Measurements from ENCODE around the gene POGLUT2.

The POGLUT2 gene

DNA sequence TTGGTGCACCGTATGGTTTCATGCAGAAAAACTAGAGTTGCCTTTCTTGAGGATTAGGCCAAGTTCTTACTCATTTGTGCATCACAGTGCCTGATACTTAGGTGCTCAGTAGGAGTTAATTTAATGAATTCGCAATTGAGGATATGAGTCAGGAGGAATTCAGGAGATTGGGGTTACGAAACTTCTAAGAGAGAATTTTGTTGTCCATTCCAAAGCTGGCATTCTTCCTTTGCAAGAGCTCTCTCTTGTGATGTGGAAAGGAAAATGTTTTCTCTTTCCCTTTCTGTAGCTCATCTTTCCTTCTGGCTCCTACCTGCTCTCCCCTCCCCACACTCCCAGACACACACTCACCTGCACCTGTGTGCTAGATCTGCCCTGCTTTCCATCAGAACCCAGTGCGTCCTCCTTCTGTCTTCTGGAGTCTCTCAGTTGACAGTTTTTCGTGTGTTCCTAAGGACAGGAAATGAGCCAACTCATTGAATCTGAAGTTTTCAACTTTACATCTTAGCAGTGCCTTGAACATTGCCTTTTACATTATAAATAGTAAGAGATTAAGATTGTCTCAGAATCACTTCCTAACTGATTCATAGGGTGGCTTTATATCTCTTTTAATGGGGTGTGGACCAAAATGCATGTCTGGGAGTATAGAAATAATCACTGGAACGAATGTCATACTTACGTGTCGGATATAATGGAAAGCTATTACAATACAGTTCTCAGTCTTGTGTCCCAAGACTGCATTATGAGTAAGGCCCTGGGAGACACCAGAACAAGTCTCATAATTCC is 27.3 kb upstream of the POGLUT2 start:
- Histone ChIP-seq H3K4me3 (ENCODE audit: low read length) (no peak overlapping the region), H3K9me3 (ENCODE audit: control insufficient read depth, low read depth, low read length) (no peaks in the 10 kb centered on the region), H3K36me3 (ENCODE audit: control insufficient read depth, low read depth, low read length) (no peaks in the 10 kb centered on the region), H3K27ac (ENCODE audit: low read length) (no peak overlapping the region), H3K9ac (ENCODE audit: low read length) (no peak overlapping the region), H3K27me3 (ENCODE audit: control insufficient read depth, insufficient read depth, low read length) (no peaks in the 10 kb centered on the region), H3K4me1 (ENCODE audit: control insufficient read depth, low read depth, low read length) (peaks cover 6% of the 10 kb centered on the region)

GRCh38 chr13:102825400-102825799 is 26.6 kb upstream of the POGLUT2 start:
- no peak overlapping the region for H3K27ac ChIP-seq (ENCODE audit: low read length)
- no peaks in the 10 kb centered on the region for H3K36me3 ChIP-seq (ENCODE audit: control insufficient read depth, low read depth, low read length)

GRCh38 chr13:102817907-102818306 is 19.1 kb upstream of the POGLUT2 start:
- Histone ChIP-seq H3K4me3 (ENCODE audit: low read length) (no peak overlapping the region), H3K4me1 (ENCODE audit: control insufficient read depth, low read depth, low read length) (no peaks in the 10 kb centered on the region), H3K27me3 (ENCODE audit: control insufficient read depth, insufficient read depth, low read length) (no peaks in the 10 kb centered on the region), H3K27ac (ENCODE audit: low read length) (no peak overlapping the region), H3K9ac (ENCODE audit: low read length) (no peak overlapping the region), H3K36me3 (ENCODE audit: control insufficient read depth, low read depth, low read length) (no peaks in the 10 kb centered on the region), H3K9me3 (ENCODE audit: control insufficient read depth, low read depth, low read length) (no peaks in the 10 kb centered on the region)

More at GRCh38 chr13:102825400-102825799, 26.6 kb upstream of the POGLUT2 start:
- Histone ChIP-seq H3K9me3 (ENCODE audit: control insufficient read depth, low read depth, low read length) (no peaks in the 10 kb centered on the region), H3K4me1 (ENCODE audit: control insufficient read depth, low read depth, low read length) (peaks cover 6% of the 10 kb centered on the region), H3K27me3 (ENCODE audit: control insufficient read depth, insufficient read depth, low read length) (no peaks in the 10 kb centered on the region), H3K4me3 (ENCODE audit: low read length) (no peak overlapping the region), H3K9ac (ENCODE audit: low read length) (no peak overlapping the region)

DNA sequence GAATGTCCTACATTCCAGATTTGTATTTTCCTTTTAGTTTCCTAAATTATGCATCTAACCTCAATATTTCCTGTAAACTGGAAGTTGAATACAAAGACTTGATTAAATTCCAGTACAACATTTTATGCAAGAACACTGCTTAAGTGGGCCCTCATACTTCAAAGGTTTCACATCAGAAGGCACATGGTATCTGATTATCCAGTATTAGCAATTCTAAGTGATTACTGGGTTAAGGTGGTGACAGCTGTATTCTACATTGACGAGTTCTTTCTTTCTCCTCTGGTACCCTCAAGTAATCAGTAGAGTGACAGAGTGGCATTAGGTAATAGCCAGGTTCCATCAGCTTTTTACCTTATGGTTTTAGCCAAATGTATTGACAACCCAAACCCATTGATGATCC is 18.5 kb upstream of the POGLUT2 start:
- no peak overlapping the region for H3K27ac ChIP-seq (ENCODE audit: low read length)
- H3K36me3 ChIP-seq (ENCODE audit: control insufficient read depth, low read depth, low read length): no peaks in the 10 kb centered on the region
- no peak overlapping the region for H3K4me3 ChIP-seq (ENCODE audit: low read length)
- H3K4me1 ChIP-seq (ENCODE audit: control insufficient read depth, low read depth, low read length): peaks cover 3% of the 10 kb centered on the region
- H3K27me3 ChIP-seq (ENCODE audit: control insufficient read depth, insufficient read depth, low read length): no peaks in the 10 kb centered on the region
- no peaks in the 10 kb centered on the region for H3K9me3 ChIP-seq (ENCODE audit: control insufficient read depth, low read depth, low read length)
- H3K9ac ChIP-seq (ENCODE audit: low read length): no peak overlapping the region

DNA sequence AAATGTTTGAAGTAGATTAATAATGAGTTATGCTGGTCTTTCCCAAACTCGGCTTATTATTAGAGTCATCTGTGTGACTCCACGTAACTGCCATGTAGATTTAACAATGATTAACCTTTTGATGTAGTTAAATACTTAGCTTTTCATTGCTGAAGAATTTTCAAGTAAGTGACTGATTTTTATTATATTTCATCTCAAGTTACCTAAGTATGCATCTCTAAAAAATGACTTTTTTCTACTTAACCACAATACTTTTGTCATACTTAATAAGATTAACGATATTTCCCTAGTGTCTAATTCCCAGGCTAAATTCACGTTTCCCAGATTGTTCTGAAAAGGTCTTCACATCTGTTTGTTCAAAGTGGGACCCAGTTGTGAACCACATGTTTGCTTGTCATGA is 17.9 kb upstream of the POGLUT2 start:
- Histone ChIP-seq H3K9me3 (ENCODE audit: control insufficient read depth, low read depth, low read length) (no peaks in the 10 kb centered on the region), H3K27me3 (ENCODE audit: control insufficient read depth, insufficient read depth, low read length) (no peaks in the 10 kb centered on the region), H3K36me3 (ENCODE audit: control insufficient read depth, low read depth, low read length) (no peaks in the 10 kb centered on the region), H3K4me1 (ENCODE audit: control insufficient read depth, low read depth, low read length) (peaks cover 3% of the 10 kb centered on the region), H3K9ac (ENCODE audit: low read length) (no peak overlapping the region), H3K27ac (ENCODE audit: low read length) (no peak overlapping the region), H3K4me3 (ENCODE audit: low read length) (no peak overlapping the region)

GRCh38 chr13:102815788-102816187 is 17.0 kb upstream of the POGLUT2 start:
- Histone ChIP-seq H3K9ac (ENCODE audit: low read length) (no peak overlapping the region), H3K4me3 (ENCODE audit: low read length) (no peak overlapping the region), H3K4me1 (ENCODE audit: control insufficient read depth, low read depth, low read length) (peaks cover 3% of the 10 kb centered on the region), H3K9me3 (ENCODE audit: control insufficient read depth, low read depth, low read length) (no peaks in the 10 kb centered on the region), H3K27ac (ENCODE audit: low read length) (no peak overlapping the region), H3K36me3 (ENCODE audit: control insufficient read depth, low read depth, low read length) (no peaks in the 10 kb centered on the region), H3K27me3 (ENCODE audit: control insufficient read depth, insufficient read depth, low read length) (no peaks in the 10 kb centered on the region)

DNA sequence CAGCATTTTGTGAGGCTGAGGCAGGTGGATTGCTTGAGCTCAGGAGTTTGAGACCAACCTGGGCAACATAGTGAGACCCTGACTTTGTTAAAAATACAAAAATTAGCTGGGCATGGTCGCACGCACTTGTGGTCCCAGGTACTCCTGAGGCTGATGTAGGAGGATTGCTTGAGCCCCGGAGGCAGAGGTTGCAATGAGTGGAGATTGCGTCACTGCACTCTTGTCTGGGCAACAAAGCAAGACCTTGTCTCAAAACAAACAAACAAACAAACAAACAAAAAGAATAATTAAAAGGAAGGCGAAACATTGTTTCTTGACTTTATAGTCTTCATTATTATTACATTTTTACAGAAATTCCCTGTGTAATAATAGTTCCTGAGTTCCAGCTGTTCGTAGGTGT is 16.0 kb upstream of the POGLUT2 start:
- H3K36me3 ChIP-seq (ENCODE audit: control insufficient read depth, low read depth, low read length): no peaks in the 10 kb centered on the region
- no peak overlapping the region for H3K4me3 ChIP-seq (ENCODE audit: low read length)
- no peaks in the 10 kb centered on the region for H3K9me3 ChIP-seq (ENCODE audit: control insufficient read depth, low read depth, low read length)
- no peak overlapping the region for H3K9ac ChIP-seq (ENCODE audit: low read length)
- peaks cover 3% of the 10 kb centered on the region for H3K4me1 ChIP-seq (ENCODE audit: control insufficient read depth, low read depth, low read length)
- H3K27me3 ChIP-seq (ENCODE audit: control insufficient read depth, insufficient read depth, low read length): no peaks in the 10 kb centered on the region
- H3K27ac ChIP-seq (ENCODE audit: low read length): no peak overlapping the region

DNA sequence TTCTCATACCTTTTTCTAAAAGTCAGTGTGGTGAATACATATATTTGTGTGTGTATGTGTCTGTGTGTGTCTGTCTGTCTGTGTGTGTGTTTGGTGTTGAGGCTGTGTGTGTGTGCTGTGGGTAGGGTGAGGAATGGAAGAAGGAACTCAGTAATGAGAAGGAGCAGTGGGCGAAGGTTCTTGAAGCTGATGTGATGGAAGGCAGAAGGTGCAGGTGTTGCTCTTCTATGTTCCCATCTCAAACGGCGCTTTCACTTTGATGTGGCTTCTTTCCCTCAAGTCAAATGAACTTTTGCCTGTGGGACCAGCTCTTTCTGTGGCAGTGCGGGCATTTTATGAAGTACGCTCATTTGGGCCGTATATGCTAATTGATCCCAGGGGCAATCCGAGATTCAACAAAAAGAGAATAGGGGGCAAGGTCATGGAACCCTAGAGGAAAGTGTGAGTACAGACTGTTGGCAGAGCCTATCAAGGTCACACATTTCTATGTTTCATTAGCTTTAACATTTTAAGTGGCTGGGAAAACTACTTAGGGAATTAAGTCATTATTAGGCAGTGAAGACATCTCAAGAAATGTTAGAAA is 15.3 kb upstream of the POGLUT2 start:
- Histone ChIP-seq H3K36me3 (ENCODE audit: control insufficient read depth, low read depth, low read length) (no peaks in the 10 kb centered on the region), H3K9ac (ENCODE audit: low read length) (no peak overlapping the region), H3K27me3 (ENCODE audit: control insufficient read depth, insufficient read depth, low read length) (no peaks in the 10 kb centered on the region), H3K9me3 (ENCODE audit: control insufficient read depth, low read depth, low read length) (no peaks in the 10 kb centered on the region), H3K4me1 (ENCODE audit: control insufficient read depth, low read depth, low read length) (peaks cover 3% of the 10 kb centered on the region), H3K27ac (ENCODE audit: low read length) (no peak overlapping the region), H3K4me3 (ENCODE audit: low read length) (no peak overlapping the region)

- Histone ChIP-seq H3K9me3 (ENCODE audit: control insufficient read depth, low read depth, low read length) (no peaks in the 10 kb centered on the region), H3K27ac (ENCODE audit: low read length) (no peak overlapping the region), H3K36me3 (ENCODE audit: control insufficient read depth, low read depth, low read length) (no peaks in the 10 kb centered on the region), H3K9ac (ENCODE audit: low read length) (no peak overlapping the region), H3K4me3 (ENCODE audit: low read length) (no peak overlapping the region), H3K27me3 (ENCODE audit: control insufficient read depth, insufficient read depth, low read length) (no peaks in the 10 kb centered on the region), H3K4me1 (ENCODE audit: control insufficient read depth, low read depth, low read length) (peaks cover 3% of the 10 kb centered on the region)
Measured at GRCh38 chr13:102812611-102813287, 14.0 kb upstream of the POGLUT2 start.

DNA sequence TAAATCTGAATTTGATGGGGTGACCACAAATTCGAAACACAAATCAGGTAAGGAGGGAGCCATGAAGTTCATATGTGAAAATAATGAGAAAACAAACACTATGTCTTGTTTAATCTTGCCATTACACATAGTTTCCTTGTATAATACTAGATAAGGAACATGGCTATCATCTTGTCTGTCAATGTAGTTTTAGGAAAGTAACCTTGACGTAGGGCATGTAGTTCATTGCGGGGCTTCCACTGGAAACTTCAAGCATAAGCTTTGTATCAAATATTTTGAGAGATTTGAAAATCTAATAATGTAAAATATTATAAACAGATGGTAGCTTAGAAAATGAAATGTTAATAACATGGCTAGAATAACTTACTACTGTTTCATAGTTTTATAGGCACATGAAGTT is 8.9 kb upstream of the POGLUT2 start:
- no peaks in the 10 kb centered on the region for H3K36me3 ChIP-seq (ENCODE audit: control insufficient read depth, low read depth, low read length)
- no peak overlapping the region for H3K4me3 ChIP-seq (ENCODE audit: low read length)
- H3K27ac ChIP-seq (ENCODE audit: low read length): no peak overlapping the region
- H3K4me1 ChIP-seq (ENCODE audit: control insufficient read depth, low read depth, low read length): peaks cover 1% of the 10 kb centered on the region
- H3K9me3 ChIP-seq (ENCODE audit: control insufficient read depth, low read depth, low read length): no peaks in the 10 kb centered on the region
- H3K9ac ChIP-seq (ENCODE audit: low read length): no peak overlapping the region
- H3K27me3 ChIP-seq (ENCODE audit: control insufficient read depth, insufficient read depth, low read length): no peaks in the 10 kb centered on the region

DNA sequence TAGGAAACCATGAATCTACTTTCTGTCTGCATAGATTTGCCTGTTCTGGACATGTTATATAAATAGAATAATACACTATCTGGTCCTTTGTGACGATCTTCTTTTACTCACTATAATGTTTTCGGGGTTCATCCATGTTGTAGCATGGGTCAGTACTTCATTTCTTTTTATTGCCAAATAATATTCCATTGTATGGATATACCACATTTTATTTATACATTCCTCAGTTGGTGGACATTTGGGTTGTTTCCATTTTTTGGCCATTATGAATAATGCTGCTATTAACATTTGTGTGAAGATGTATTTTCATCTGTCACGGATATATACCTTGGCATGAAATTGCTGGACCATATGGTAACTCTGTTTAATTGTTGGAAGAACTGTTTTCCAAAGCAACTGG is 6.9 kb upstream of the POGLUT2 start:
- H3K4me1 ChIP-seq (ENCODE audit: control insufficient read depth, low read depth, low read length): no peaks in the 10 kb centered on the region
- H3K9me3 ChIP-seq (ENCODE audit: control insufficient read depth, low read depth, low read length): no peaks in the 10 kb centered on the region
- H3K4me3 ChIP-seq (ENCODE audit: low read length): no peak overlapping the region
- no peak overlapping the region for H3K27ac ChIP-seq (ENCODE audit: low read length)
- H3K36me3 ChIP-seq (ENCODE audit: control insufficient read depth, low read depth, low read length): no peaks in the 10 kb centered on the region
- peaks cover 5% of the 10 kb centered on the region for H3K27me3 ChIP-seq (ENCODE audit: control insufficient read depth, insufficient read depth, low read length)
- no peak overlapping the region for H3K9ac ChIP-seq (ENCODE audit: low read length)
